Stimulated activated naive B cell treated with anti-CD40 and anti-IgM and Interleukin-4, amounts not matched to agents 10 μg/mL and 1 μg/mL and 100 μg/mL, for 72 hours (primary cell): ENCODE results near the gene INTS3.

Source experiments
- ATAC-seq, 2 donors: fragments of 150-1000 bp; cut with Tn5 transposase; replicated peaks; 2 replicates each; pipeline ENCODE4 v1.10.0; 2021; ENCODE audit warnings: moderate library complexity in 1 of 2
- DNase-seq: peaks from one replicate; pipeline ENCODE4 v3.0.0; 2021
- H3K27ac Mint-ChIP-seq: one replicate; pipeline ENCODE4 v1.8.0; 2022; ENCODE audit warnings: mild to moderate bottlenecking, mixed read lengths
- H3K27me3 Mint-ChIP-seq, 2 donors: one replicate each; pipeline ENCODE4 v1.8.0; 2022; ENCODE audit warnings: mixed read lengths in 2 of 2
- H3K36me3 Mint-ChIP-seq, 2 donors: one replicate each; pipeline ENCODE4 v1.8.0; 2022; ENCODE audit warnings: mixed read lengths in 2 of 2, mild to moderate bottlenecking in 1 of 2
- H3K4me1 Mint-ChIP-seq, 2 donors: one replicate each; pipeline ENCODE4 v1.8.0; 2022; ENCODE audit warnings: mixed read lengths in 2 of 2, mild to moderate bottlenecking in 1 of 2
- H3K4me3 Mint-ChIP-seq, 2 donors: one replicate each; pipeline ENCODE4 v1.8.0; 2022; ENCODE audit warnings: mild to moderate bottlenecking in 2 of 2, mixed read lengths in 2 of 2, moderate library complexity in 1 of 2
- H3K9me3 Mint-ChIP-seq, 2 donors: one replicate each; pipeline ENCODE4 v1.8.0; 2022; ENCODE audit warnings: mixed read lengths in 2 of 2, mild to moderate bottlenecking in 1 of 2

INTS3 gene

GRCh38 chr1:153730468-153730988 is 2.7 kb downstream of the INTS3 start:
- H3K27ac Mint-ChIP-seq = peak overlapping the region; percentile 60
- no peaks in the 10 kb centered on the region for H3K27me3 Mint-ChIP-seq
- H3K9me3 Mint-ChIP-seq = no peaks in the 10 kb centered on the region
- H3K36me3 Mint-ChIP-seq = peaks cover 38 to 53% of the 10 kb centered on the region in 2 donors
- ATAC-seq (no peak), DNase-seq (no peak)
- peaks cover 47 to 58% of the 10 kb centered on the region in 2 donors for H3K4me1 Mint-ChIP-seq
- H3K4me3 Mint-ChIP-seq = peak overlapping the region; percentile 89 to 98

- H3K9me3 Mint-ChIP-seq = no peaks in the 10 kb centered on the region
- peak overlapping the region in 1 of 2 donors; percentile 25 for H3K4me3 Mint-ChIP-seq
- ATAC-seq (no peak), DNase-seq (no peak)
- H3K4me1 Mint-ChIP-seq = peaks cover 43 to 70% of the 10 kb centered on the region in 2 donors
- H3K36me3 Mint-ChIP-seq = peaks cover 43 to 57% of the 10 kb centered on the region in 2 donors
- H3K27me3 Mint-ChIP-seq = no peaks in the 10 kb centered on the region
- peak overlapping the region; percentile 98 for H3K27ac Mint-ChIP-seq
These were observed 6.1 kb downstream of the INTS3 start for GRCh38 chr1:153733970-153734369.

GRCh38 chr1:153734396-153735089 is 6.7 kb downstream of the INTS3 start:
- H3K27me3 Mint-ChIP-seq = no peaks in the 10 kb centered on the region
- ATAC-seq (peak in 1 of 2 donors; percentile 20), DNase-seq (no peak)
- H3K4me1 Mint-ChIP-seq = peaks cover 38 to 64% of the 10 kb centered on the region in 2 donors
- peak overlapping the region; percentile 25 to 39 for H3K4me3 Mint-ChIP-seq
- peaks cover 38 to 51% of the 10 kb centered on the region in 2 donors for H3K36me3 Mint-ChIP-seq
- no peaks in the 10 kb centered on the region for H3K9me3 Mint-ChIP-seq
- peak overlapping the region; percentile 98 for H3K27ac Mint-ChIP-seq

- peaks cover 38 to 49% of the 10 kb centered on the region in 2 donors for H3K36me3 Mint-ChIP-seq
- H3K4me3 Mint-ChIP-seq = peak overlapping the region; percentile 25
- H3K27me3 Mint-ChIP-seq = no peaks in the 10 kb centered on the region
- H3K27ac Mint-ChIP-seq = peak overlapping the region; percentile 71
- peaks cover 36 to 59% of the 10 kb centered on the region in 2 donors for H3K4me1 Mint-ChIP-seq
- no peaks in the 10 kb centered on the region for H3K9me3 Mint-ChIP-seq
- DNase-seq (no peak), ATAC-seq (no peak)
These were observed 7.2 kb downstream of the INTS3 start for GRCh38 chr1:153735090-153735420.

GRCh38 chr1:153741986-153742385 is 14.1 kb downstream of the INTS3 start:
- no peak for ATAC-seq
- H3K4me1 Mint-ChIP-seq = peaks cover 34 to 39% of the 10 kb centered on the region in 2 donors
- peak overlapping the region; percentile 81 for H3K4me3 Mint-ChIP-seq
- no peaks in the 10 kb centered on the region for H3K27me3 Mint-ChIP-seq
- no peak for DNase-seq
- peaks cover 44 to 55% of the 10 kb centered on the region in 2 donors for H3K36me3 Mint-ChIP-seq
- H3K9me3 Mint-ChIP-seq = no peaks in the 10 kb centered on the region
- H3K27ac Mint-ChIP-seq = peak overlapping the region; percentile 99

- H3K4me3 Mint-ChIP-seq = peak overlapping the region; percentile 81
- H3K36me3 Mint-ChIP-seq = peaks cover 42 to 54% of the 10 kb centered on the region in 2 donors
- no peaks in the 10 kb centered on the region for H3K27me3 Mint-ChIP-seq
- peaks cover 34 to 37% of the 10 kb centered on the region in 2 donors for H3K4me1 Mint-ChIP-seq
- DNase-seq = peak; percentile 63
- no peaks in the 10 kb centered on the region for H3K9me3 Mint-ChIP-seq
- peak overlapping the region; percentile 99 for H3K27ac Mint-ChIP-seq
- peak; percentile 84 for ATAC-seq
These were observed 14.7 kb downstream of the INTS3 start for GRCh38 chr1:153742411-153743142.

GRCh38 chr1:153745417-153745816 is 17.6 kb downstream of the INTS3 start:
- Mint-ChIP-seq H3K27me3 (no peaks in the 10 kb centered on the region), H3K36me3 (peaks cover 52 to 67% of the 10 kb centered on the region in 2 donors), H3K27ac (no peak overlapping the region), H3K4me3 (no peak overlapping the region), H3K9me3 (no peaks in the 10 kb centered on the region), H3K4me1 (peaks cover 44 to 47% of the 10 kb centered on the region in 2 donors)
- no peak for ATAC-seq
- DNase-seq = no peak

GRCh38 chr1:153746174-153746573 is 18.3 kb downstream of the INTS3 start:
- DNase-seq (no peak), ATAC-seq (no peak)
- no peak overlapping the region for H3K4me3 Mint-ChIP-seq
- no peaks in the 10 kb centered on the region for H3K27me3 Mint-ChIP-seq
- H3K36me3 Mint-ChIP-seq = peaks cover 52 to 70% of the 10 kb centered on the region in 2 donors
- H3K9me3 Mint-ChIP-seq = no peaks in the 10 kb centered on the region
- H3K27ac Mint-ChIP-seq = peak overlapping the region; percentile 52
- H3K4me1 Mint-ChIP-seq = peaks cover 47 to 52% of the 10 kb centered on the region in 2 donors

- no peaks in the 10 kb centered on the region for H3K27me3 Mint-ChIP-seq
- no peak overlapping the region for H3K27ac Mint-ChIP-seq
- ATAC-seq (no peak), DNase-seq (no peak)
- peaks cover 21 to 26% of the 10 kb centered on the region in 2 donors for H3K4me1 Mint-ChIP-seq
- H3K9me3 Mint-ChIP-seq = no peaks in the 10 kb centered on the region
- H3K36me3 Mint-ChIP-seq = peaks cover 46 to 65% of the 10 kb centered on the region in 2 donors
- no peak overlapping the region for H3K4me3 Mint-ChIP-seq
These were observed 21.1 kb downstream of the INTS3 start for GRCh38 chr1:153748903-153749302.

- H3K27me3 Mint-ChIP-seq = no peaks in the 10 kb centered on the region
- peaks cover 16 to 20% of the 10 kb centered on the region in 2 donors for H3K4me1 Mint-ChIP-seq
- peak overlapping the region; percentile 14 for H3K27ac Mint-ChIP-seq
- H3K4me3 Mint-ChIP-seq = no peak overlapping the region
- no peaks in the 10 kb centered on the region for H3K9me3 Mint-ChIP-seq
- peaks cover 47 to 65% of the 10 kb centered on the region in 2 donors for H3K36me3 Mint-ChIP-seq
- DNase-seq (peak; percentile 81), ATAC-seq (peak; percentile 99 to 100)
These were observed 21.7 kb downstream of the INTS3 start for GRCh38 chr1:153749408-153750005.

- ATAC-seq (no peak), DNase-seq (no peak)
- no peak overlapping the region for H3K27ac Mint-ChIP-seq
- no peaks in the 10 kb centered on the region for H3K27me3 Mint-ChIP-seq
- peaks cover 16 to 19% of the 10 kb centered on the region in 2 donors for H3K4me1 Mint-ChIP-seq
- no peaks in the 10 kb centered on the region for H3K9me3 Mint-ChIP-seq
- peaks cover 48 to 67% of the 10 kb centered on the region in 2 donors for H3K36me3 Mint-ChIP-seq
- H3K4me3 Mint-ChIP-seq = no peak overlapping the region
These were observed 22.5 kb downstream of the INTS3 start for GRCh38 chr1:153750026-153750995.

- Mint-ChIP-seq H3K4me3 (no peak overlapping the region), H3K27ac (no peak overlapping the region), H3K9me3 (no peaks in the 10 kb centered on the region), H3K27me3 (no peaks in the 10 kb centered on the region), H3K4me1 (peaks cover 16 to 19% of the 10 kb centered on the region in 2 donors), H3K36me3 (peaks cover 52 to 68% of the 10 kb centered on the region in 2 donors)
- DNase-seq = no peak
- no peak for ATAC-seq
These were observed 24.2 kb downstream of the INTS3 start for GRCh38 chr1:153752072-153752471.

- Mint-ChIP-seq H3K27ac (no peak overlapping the region), H3K36me3 (peaks cover 56 to 71% of the 10 kb centered on the region in 2 donors), H3K9me3 (no peaks in the 10 kb centered on the region), H3K4me3 (no peak overlapping the region), H3K27me3 (no peaks in the 10 kb centered on the region), H3K4me1 (peaks cover 16 to 19% of the 10 kb centered on the region in 2 donors)
- ATAC-seq = no peak
- no peak for DNase-seq
These were observed 24.8 kb downstream of the INTS3 start for GRCh38 chr1:153752571-153753195.
